Left renal pelvis (tissue), 4 donors: ENCODE results near the gene MTTP. TPM values are rescaled to one million over a fixed set of nuclear protein-coding genes. Genes with fewer than 3 reads are reported as not detected.

Experiments
- DNase-seq, 4 donors: peaks; one replicate each; pipeline ENCODE4 v3.0.0-alpha.2; 2013; ENCODE audit warnings: low read depth in 4 of 4, low spot score in 3 of 4
- polyA plus RNA-seq, 4 donors: library from polyadenylated mRNA; unstranded; fragments of 120-200 nt; gene quantifications; one replicate each; pipeline ENCODE4 v1.2.1, GENCODE V29; 2013; ENCODE audit not compliant: insufficient read length in 4 of 4

Gene MTTP
- polyA plus RNA-seq, 4 donors = 0.98 to 11.7 (median 8.1) TPM

DNA sequence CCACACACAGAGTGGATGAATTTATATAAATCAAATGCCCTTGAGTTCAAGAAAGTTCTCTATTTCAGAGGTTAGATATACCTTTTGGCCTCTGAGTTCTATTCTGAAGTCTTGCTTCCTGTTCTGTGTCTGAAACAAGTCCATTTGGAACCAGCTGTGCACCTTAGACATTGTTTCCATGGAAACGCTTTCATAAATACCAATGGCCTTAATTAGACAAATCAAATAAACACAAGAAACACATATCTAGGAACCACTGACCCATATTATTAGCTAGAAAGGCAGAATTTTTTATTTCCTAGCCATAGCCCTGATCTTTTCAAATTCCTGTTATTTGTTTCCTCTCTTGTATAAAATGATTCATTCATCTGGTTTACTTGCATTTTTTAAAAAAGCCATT lies 91.4 kb downstream of the MTTP start:
- no peak for DNase-seq

DNA sequence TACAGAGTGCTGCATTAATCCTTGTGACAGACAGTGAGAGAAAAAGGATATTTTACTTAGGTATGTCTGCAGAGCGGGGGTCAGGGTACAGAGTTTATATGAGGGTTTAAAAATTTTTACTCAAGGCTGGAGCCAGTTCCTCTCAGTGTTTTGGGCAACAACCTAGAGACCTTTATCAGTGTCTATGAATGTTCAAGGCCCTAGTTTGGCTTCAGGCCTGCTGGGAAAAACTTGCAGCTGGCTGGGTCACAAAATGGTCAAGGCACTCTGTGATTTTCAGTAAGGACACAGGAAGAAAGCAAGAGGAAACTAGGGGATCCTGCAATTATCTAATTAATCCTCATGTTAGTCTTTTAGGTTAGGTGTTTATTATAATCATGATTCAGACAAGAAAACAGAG lies 93.8 kb downstream of the MTTP start:
- DNase-seq = no peak

GRCh38 chr4:99669084-99669483 lies 94.5 kb downstream of the MTTP start:
- no peak for DNase-seq

- DNase-seq = no peak
Observed at GRCh38 chr4:99670409-99671073, 95.9 kb downstream of the MTTP start.

Other genes starting within 250 kb of the MTTP start
- 100 to 1,000 TPM in 3 of 4 donors, 10 to 100 TPM in 1; 19.6 to 143 (median 133) TPM for gene ADH1C, start 222.1 kb upstream of the MTTP start, polyA plus RNA-seq
- not detected for gene ADH7, start 139.5 kb upstream of the MTTP start, polyA plus RNA-seq
- under 1 TPM in 2 of 4 donors, not detected in 2; 0.08 to 0.09 TPM for gene C4orf17, start 63.8 kb upstream of the MTTP start, polyA plus RNA-seq
- gene TRMT10A, start 10.8 kb upstream of the MTTP start, polyA plus RNA-seq = 10 to 100 TPM; 10.6 to 16.7 (median 15.7) TPM
- gene C4orf54, start 83.0 kb downstream of the MTTP start, polyA plus RNA-seq = under 1 TPM; 0.44 to 0.93 (median 0.78) TPM
- gene DAPP1, start 242.0 kb downstream of the MTTP start, polyA plus RNA-seq = 1 to 10 TPM; 1.1 to 1.6 (median 1.4) TPM